Measurements from ENCODE around the gene ECPAS.

DNA sequence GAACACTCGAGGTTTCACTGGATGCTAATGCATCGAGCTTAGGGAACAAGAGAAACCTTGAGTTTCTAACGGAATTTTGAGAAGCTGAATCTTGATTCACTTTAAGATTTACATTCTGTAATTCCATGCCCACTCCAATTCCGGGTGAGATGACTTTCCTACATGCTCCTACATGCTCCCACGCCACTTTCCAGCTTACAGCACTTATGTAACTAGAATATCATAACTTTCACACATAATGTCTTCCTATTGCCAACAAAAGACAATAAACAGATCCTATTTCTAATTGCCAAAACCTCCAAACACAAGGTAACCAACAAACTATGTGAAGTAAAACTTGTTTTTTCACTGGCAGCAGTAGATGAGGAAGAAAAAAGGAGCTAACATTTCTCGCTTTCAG lies 72.9 kb downstream of the ECPAS start:
- TF ChIP-seq, protein P1, sequence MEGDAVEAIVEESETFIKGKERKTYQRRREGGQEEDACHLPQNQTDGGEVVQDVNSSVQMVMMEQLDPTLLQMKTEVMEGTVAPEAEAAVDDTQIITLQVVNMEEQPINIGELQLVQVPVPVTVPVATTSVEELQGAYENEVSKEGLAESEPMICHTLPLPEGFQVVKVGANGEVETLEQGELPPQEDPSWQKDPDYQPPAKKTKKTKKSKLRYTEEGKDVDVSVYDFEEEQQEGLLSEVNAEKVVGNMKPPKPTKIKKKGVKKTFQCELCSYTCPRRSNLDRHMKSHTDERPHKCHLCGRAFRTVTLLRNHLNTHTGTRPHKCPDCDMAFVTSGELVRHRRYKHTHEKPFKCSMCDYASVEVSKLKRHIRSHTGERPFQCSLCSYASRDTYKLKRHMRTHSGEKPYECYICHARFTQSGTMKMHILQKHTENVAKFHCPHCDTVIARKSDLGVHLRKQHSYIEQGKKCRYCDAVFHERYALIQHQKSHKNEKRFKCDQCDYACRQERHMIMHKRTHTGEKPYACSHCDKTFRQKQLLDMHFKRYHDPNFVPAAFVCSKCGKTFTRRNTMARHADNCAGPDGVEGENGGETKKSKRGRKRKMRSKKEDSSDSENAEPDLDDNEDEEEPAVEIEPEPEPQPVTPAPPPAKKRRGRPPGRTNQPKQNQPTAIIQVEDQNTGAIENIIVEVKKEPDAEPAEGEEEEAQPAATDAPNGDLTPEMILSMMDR (IDR thresholded peaks at IDR 0.05; ENCODE audit: insufficient read depth, low read depth, low read length), result no peak
- TF ChIP-seq EZH2 (IDR thresholded peaks at IDR 0.05; ENCODE audit: insufficient read depth, low read length), result no peak

All from astrocyte (in vitro differentiated cells and primary cell).